Measurements from ENCODE around the gene PRKCA. TPM values are rescaled to one million over a fixed set of nuclear protein-coding genes. Genes with fewer than 3 reads are reported as not detected.

The PRKCA gene
- total and polyA plus RNA-seq, 2 of the 13 experiments (the other 11 are each of a cell fraction or from before 2014, with no cell fraction given) = 18.5 to 21.5 TPM

DNA sequence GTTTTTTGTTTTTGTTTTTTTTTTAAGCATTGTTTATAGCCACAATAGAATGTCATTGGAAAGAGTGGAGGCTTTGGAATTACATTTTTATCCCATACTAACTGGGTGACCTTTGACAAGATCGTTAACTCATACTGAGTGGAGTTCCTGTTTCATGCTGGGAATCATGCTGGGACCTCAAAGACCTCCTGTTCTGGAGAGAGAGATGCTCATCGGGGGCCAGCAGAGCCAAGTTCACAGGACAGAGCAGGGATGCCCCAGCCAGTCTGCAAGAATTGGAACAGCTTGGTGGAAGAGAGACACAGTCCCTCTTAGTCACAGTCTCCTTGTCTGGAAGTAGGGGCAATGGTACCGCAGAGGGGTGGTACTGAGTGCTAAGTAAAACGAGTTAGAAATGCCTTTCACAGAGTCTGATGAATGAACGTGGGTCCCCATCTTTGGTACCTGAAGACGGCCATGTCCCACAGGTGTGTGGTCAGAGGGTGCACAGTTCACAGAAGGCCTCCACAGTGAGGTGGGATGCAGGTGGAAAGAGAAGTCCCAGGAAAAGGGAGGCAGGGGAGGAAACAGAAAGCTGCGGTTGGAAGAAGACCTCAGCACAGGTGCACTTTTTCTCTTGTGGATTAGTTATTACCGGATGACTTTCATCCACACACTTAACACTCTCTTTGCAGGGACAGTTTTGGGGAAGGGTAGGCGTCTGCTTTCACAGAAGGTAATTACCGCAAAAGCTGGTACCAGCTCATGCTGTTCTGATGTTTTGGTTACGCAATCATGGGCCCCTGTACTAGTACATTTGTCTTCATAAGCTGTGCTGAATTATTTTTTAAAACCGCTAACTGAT is 147.8 kb downstream of the PRKCA start (continued):
- TF ChIP-seq, protein P1, sequence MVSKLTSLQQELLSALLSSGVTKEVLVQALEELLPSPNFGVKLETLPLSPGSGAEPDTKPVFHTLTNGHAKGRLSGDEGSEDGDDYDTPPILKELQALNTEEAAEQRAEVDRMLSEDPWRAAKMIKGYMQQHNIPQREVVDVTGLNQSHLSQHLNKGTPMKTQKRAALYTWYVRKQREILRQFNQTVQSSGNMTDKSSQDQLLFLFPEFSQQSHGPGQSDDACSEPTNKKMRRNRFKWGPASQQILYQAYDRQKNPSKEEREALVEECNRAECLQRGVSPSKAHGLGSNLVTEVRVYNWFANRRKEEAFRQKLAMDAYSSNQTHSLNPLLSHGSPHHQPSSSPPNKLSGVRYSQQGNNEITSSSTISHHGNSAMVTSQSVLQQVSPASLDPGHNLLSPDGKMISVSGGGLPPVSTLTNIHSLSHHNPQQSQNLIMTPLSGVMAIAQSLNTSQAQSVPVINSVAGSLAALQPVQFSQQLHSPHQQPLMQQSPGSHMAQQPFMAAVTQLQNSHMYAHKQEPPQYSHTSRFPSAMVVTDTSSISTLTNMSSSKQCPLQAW (CRISPR knock-in tag; IDR thresholded peaks at IDR 0.05) = 0 out of 2 replicates have a peak, but pooled peaks have one; percentile 30
- no peak for TF ChIP-seq RNF2 (conservative IDR thresholded peaks at IDR 0.05; ENCODE audit: low read depth)
- no peak for TF ChIP-seq ZBTB42 (CRISPR knock-in tag; IDR thresholded peaks at IDR 0.05)
- TF ChIP-seq JARID2 (CRISPR knock-in tag; IDR thresholded peaks at IDR 0.05; ENCODE audit: insufficient replicate concordance) = no peak
- TF ChIP-seq FOXA3 (CRISPR knock-in tag; IDR thresholded peaks at IDR 0.05) = no peak
- TF ChIP-seq ZNF282 (IDR thresholded peaks at IDR 0.05; ENCODE audit: partially characterized antibody) = no peak

GRCh38 chr17:66450852-66451158 is 148.4 kb downstream of the PRKCA start:
- Histone ChIP-seq H3K9ac (ENCODE audit: insufficient read depth, low read depth, low read length) (no peak overlapping the region), H3K36me3 (replicated peaks in 1 of 2; ENCODE audit: control insufficient read depth in 1 of 2, insufficient read depth in 2 of 2, low read length in 2 of 2) (no peaks in the 10 kb centered on the region), H2AFZ (ENCODE audit: low read length) (no peak overlapping the region), H3K79me2 (ENCODE audit: insufficient read depth, low read length) (peaks cover 34% of the 10 kb centered on the region), H3K9me3 (ENCODE audit: low read length) (no peaks in the 10 kb centered on the region), H3K4me2 (ENCODE audit: low read depth, low read length) (no peak overlapping the region), H3K27ac (ENCODE audit: extremely low read length, insufficient read depth, low read length) (peak overlapping the region; percentile 15), H3K4me1 (ENCODE audit: insufficient read depth, low read length) (peaks cover 67% of the 10 kb centered on the region), H3K4me3 (replicated peaks in 1 of 3; ENCODE audit: insufficient read depth in 1 of 3, low read depth in 2 of 3, low read length in 3 of 3) (no peak overlapping the region), H3K27me3 (ENCODE audit: control insufficient read depth in 1 of 2, insufficient read depth in 2 of 2, low read length in 2 of 2) (no peaks in the 10 kb centered on the region), H4K20me1 (ENCODE audit: insufficient read depth, low read length) (no peaks in the 10 kb centered on the region)
- FAIRE-seq (no peak), DNase-seq (ENCODE audit: low spot score) (no peak), ATAC-seq (no peak)
- CTCF ChIA-PET (ENCODE audit: low intra/inter-chr PET ratio, low total read pairs) = no interaction called here
- WGBS (ENCODE audit: low lambda C conversion rate) = 88% methylated on average over 1 of the region's 1 CpG
- in situ Hi-C loops (cut with HindIII; ENCODE audit: extremely low pct_ligation_motif_present, low pct_unique_long_range_greater_than_20kb) = no loop called here
- BruUV-seq (replicated peaks) = no TSS peak
- intact Hi-C loops (cut with micrococcal nuclease; ENCODE audit: unreplicated experiment) = loop anchor here (10.0 kb wide), 1 partner anchor 106 kb away; no protein-coding TSS in a partner anchor
- POLR2A ChIA-PET = interaction anchor here (1.1 to 2.0 kb wide), 3 partner anchors 9 to 146 kb away, joined by 3 to 10 read pairs (median 3); no protein-coding TSS in a partner anchor
- TF ChIP-seq ZSCAN12 (CRISPR knock-in tag; IDR thresholded peaks at IDR 0.05) = no peak
- TF ChIP-seq, protein P2, sequence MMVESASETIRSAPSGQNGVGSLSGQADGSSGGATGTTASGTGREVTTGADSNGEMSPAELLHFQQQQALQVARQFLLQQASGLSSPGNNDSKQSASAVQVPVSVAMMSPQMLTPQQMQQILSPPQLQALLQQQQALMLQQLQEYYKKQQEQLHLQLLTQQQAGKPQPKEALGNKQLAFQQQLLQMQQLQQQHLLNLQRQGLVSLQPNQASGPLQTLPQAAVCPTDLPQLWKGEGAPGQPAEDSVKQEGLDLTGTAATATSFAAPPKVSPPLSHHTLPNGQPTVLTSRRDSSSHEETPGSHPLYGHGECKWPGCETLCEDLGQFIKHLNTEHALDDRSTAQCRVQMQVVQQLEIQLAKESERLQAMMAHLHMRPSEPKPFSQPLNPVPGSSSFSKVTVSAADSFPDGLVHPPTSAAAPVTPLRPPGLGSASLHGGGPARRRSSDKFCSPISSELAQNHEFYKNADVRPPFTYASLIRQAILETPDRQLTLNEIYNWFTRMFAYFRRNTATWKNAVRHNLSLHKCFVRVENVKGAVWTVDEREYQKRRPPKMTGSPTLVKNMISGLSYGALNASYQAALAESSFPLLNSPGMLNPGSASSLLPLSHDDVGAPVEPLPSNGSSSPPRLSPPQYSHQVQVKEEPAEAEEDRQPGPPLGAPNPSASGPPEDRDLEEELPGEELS (CRISPR knock-in tag; IDR thresholded peaks at IDR 0.05) = peak; percentile 4; the same call in 1 of the 2 replicates

Measured in HepG2 (cell line).